ENCODE results near the gene MYO6.

DNA sequence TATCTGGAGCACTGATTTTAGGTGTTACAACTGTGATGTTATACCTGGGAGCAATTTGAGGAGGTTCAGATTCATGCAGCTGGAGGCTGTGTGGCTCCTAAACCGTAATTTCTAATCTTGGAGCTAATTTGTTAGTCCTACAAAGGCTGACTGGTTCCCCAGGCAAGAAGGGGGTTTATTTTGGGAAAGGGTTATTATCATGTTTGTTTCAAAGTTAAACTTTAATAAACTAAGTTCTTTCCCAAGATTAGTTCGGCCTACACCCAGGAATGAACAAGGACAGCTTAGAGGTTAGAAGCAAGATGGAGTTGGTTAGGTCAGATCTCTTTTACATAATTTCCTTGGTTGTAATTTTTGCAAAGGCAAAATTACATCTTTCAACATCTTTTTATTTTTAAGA is 135.8 kb downstream of the MYO6 start:
- TF ChIP-seq EP300 (IDR thresholded peaks at IDR 0.05; ENCODE audit: borderline replicate concordance in 1 of 2, low read depth in 1 of 2, low read length in 1 of 2), result no peak
- no peak for TF ChIP-seq SIN3A (IDR thresholded peaks at IDR 0.05; ENCODE audit: borderline replicate concordance, low read depth, low read length)
- no peak for TF ChIP-seq GABPA (IDR thresholded peaks at IDR 0.05; ENCODE audit: low read depth)
- TF ChIP-seq CHD2 (IDR thresholded peaks at IDR 0.05; ENCODE audit: low read length, partially characterized antibody), result no peak
- no peak for TF ChIP-seq CTCF (IDR thresholded peaks at IDR 0.05)
- no peak for TF ChIP-seq FOXM1 (IDR thresholded peaks at IDR 0.05; ENCODE audit: low read depth)
